Kidney glomerular epithelial cell (primary cell): ENCODE measurements around the gene SYTL2.

ENCODE experiments used
- DNase-seq: peaks from one replicate; lab custom pipeline; 2025; lab: John Stamatoyannopoulos, UW

Gene SYTL2

GRCh38 chr11:85732965-85733364, 78.0 kb downstream of the SYTL2 start:
- no peak for DNase-seq

DNA sequence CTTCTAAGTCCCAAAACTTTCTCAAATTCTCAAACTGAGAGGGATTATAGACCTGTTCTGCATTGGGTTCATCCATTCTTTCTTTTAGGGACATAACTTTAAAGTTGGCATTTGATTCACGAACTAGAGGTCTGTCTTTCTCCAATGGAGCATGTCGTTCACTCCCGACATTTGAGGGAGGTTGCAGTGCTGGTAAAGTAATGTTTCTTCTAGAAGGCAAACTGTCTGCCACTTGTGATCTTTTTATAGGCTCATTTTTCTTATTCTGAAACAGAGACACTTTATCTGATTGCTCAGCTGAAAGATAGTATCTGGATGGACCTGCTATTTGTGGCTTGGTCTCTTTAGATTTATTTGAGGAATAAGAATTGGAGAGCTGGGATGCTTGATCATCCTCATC, 84.6 kb downstream of the SYTL2 start:
- peak; percentile 68 for DNase-seq

GRCh38 chr11:85725510-85726258, 85.3 kb downstream of the SYTL2 start:
- DNase-seq, result peak; percentile 84

GRCh38 chr11:85724748-85725465, 86.0 kb downstream of the SYTL2 start:
- no peak for DNase-seq

DNA sequence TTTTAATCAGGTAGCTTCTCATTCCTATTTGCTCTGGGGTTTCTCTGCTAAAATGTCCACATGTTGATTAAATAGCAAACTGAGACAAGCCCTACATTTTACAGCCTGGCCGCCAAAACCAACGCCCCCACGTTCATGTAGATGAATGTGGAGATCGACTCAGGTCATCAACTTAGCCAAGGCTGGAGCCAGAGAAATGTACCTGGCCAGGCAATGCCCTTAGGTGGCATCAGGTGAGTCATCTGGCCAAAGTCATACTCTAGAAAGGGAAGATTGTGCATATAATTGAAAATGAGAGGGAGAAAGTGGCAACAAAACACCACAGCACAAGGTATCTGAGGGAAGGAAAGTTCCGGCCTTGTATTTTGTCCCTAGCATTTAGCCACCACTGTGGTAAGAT, 87.9 kb downstream of the SYTL2 start:
- no peak for DNase-seq

GRCh38 chr11:85721191-85721590, 89.8 kb downstream of the SYTL2 start:
- no peak for DNase-seq

DNA sequence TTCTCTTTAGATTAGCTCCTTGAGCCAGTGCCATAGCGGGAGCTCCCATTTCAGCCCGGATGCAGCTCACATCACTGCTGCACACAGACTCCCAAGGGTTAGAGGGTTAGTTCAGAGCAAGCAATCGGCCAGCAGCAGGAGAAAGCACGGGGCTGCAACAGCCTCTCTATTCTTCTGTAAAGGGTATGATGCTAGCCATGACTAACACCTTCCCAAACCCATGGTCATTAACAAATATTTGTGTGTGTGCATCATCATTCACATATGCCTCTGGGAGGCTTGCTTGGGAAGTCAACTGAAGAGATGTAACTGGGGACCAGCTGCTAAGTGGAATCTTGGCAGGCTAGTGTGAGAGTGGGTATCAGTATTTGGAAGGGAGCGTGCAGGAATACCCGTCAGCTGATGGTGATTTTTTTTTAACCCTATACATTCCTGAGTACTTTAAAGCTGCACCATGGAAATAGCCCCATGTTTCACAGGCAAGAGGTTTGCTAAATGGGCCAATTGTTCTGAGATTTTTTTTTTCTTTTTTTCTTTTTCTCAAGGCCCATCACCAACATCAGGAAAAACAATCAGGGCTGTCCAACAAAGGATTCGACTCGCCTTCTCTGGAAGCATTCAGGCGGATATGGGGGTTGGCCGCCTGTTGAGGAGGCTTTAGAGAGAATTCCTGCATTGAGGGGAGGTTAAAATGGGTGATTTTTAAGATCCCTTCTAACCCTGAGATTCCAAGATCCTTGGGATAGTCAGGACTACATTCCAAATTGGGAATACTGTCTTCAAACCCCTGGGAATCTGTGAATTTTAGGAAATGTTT, 91.7 kb downstream of the SYTL2 start:
- peak; percentile 99 for DNase-seq

- DNase-seq, result peak; percentile 34
Observed at GRCh38 chr11:85718126-85718943, 92.6 kb downstream of the SYTL2 start.

DNA sequence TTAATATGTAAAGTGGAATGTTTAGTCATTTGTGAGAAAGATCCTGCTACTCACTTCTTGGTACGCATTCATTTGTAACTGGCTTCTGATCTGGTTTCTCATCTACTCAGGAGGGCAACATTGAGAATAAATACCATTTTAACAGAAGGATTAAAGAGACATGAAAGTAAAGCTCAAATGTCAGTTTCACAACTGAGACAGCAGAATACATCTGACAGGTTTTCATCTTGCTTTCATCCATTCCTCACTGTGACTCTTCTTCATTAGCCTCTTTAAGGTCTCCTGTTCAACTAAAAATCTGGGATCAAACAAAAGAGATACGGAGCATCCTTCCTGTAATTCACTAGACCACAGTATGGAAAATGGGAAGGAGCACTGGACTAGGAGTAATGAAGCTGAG, 93.5 kb downstream of the SYTL2 start:
- DNase-seq, result no peak

- peak; percentile 71 for DNase-seq
Observed at GRCh38 chr11:85712953-85713352, 98.0 kb downstream of the SYTL2 start.

GRCh38 chr11:85710917-85711316, 100.0 kb downstream of the SYTL2 start:
- DNase-seq, result no peak

- no peak for DNase-seq
Observed at GRCh38 chr11:85709941-85710702, 100.8 kb downstream of the SYTL2 start.

- peak; percentile 88 for DNase-seq
Observed at GRCh38 chr11:85705800-85706199, 105.1 kb downstream of the SYTL2 start.

DNA sequence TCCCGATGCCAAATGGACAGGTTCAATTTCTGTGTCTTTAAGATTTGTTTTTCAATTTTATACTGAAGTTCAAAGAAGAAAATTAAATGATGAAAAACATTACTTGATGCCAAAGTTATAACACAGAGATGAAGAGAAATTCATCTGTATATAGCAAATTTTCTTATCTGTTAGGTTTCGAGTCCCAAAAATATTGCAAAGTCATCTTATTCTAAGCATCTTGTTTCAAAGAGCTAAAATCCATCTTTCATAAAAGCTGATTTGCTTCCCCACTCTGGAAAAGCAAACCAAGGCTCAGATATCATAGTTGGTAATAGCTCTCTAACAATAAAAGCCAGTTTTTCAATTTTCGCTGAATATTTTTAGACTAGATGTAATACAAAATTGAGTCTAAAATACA, 106.0 kb downstream of the SYTL2 start:
- DNase-seq, result no peak

DNA sequence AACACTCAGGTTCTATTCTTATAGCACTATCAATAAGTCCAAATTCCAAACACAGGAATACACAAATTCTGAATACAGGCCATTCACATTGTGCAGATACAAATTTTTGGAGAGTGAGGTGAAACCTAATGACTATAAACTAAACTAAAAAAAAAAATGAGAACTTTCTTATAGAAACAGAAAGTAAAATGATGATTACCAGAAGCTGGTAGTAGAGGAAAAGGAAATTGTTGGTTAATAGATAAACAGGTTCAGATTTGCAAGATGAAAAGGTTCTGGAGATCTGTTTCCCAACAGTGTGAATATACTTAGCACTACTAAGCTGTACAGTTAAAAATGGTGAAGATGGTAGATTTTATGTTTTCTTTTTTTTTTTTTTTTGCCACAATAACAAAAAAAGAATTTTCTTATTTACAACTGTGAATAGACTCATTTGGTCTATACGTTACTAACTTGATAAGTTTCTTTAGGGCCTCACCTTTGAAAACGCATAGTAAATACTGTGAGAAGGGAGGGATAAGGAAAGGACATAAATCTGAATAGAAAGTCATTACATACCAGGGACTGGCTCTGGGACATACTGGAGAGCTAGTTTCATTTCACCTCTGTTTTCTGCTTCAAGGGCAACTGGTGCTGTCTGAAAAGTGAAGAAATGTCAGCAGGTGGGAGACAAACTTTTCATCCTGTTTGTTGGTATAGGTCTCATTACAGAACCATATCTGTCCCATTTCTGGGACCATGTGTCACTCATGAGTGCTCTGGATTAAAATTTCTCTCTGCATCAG, 110.8 kb downstream of the SYTL2 start:
- DNase-seq, result no peak

GRCh38 chr11:85698195-85698594, 112.7 kb downstream of the SYTL2 start:
- no peak for DNase-seq

DNA sequence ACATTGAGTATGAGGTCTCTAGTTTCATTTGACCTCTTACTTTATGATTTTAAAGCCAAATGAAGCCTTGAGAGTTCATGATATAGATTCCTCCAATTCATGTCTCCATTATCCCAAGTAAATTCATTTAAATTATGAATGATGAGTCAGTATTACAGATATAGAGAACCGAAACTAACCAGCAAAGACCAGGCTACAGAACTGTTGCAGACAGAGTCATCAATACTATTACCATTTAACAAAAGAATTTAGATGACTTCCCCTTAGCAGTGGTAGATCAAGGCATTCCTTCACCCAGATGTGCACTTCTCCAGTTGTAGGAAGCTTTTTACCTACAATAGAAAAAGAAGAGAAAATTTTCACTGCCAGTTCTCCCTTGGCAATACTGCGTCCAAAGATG, 113.2 kb downstream of the SYTL2 start:
- DNase-seq, result no peak

DNA sequence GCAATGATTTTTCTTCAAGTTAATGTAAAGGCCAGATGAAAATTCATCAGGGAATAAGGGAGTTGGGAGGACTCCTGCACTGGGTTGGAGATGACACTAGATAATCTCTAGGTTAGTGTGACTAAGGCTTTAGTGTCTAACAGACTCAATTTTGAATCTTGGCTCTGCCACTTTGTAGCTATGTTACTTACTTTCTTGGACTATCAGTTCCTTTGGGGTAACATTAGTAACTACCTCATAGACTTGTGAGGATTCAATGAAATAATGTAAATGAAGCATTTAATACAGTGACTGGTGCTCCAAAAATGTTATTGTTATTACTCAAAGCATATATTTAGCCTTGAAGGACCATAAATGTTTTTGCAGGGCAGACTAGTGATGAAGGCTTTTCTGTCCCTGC, 115.4 kb downstream of the SYTL2 start:
- DNase-seq, result no peak

DNA sequence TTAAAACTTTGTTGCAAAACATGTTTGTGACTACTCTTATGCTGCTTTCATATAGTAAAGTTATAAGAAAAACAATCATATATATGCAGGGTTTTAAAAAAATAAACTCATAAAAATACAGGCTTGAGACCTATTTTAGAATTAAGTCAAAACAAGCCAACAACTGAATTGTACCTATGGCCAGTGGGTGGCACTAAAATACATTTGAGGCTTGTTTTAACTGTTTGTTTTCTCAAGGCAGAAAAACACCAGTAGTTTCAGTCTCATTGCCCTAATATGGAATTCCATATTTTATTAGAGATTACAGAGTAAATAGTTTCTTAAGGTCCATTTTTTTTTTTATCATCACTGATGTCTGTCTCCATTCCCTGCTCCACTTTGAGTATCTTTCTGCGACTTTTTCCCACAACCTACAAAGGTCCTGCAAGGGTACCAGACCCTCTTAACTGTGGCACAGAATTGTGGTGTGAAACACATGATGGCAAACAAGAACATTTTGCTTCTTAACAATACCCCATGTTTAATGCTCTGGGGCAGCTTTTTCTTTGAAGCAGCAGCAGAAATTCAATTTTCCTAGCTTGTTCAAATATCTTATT, 116.5 kb downstream of the SYTL2 start:
- peak; percentile 14 for DNase-seq
